ENCODE data around the gene RAPH1. TPM values are rescaled to one million over a fixed set of nuclear protein-coding genes. Genes with fewer than 3 reads are reported as not detected.

Gene RAPH1
- total and polyA plus RNA-seq, 2 experiments from 2014 or later: 5.0 to 36.2 TPM

DNA sequence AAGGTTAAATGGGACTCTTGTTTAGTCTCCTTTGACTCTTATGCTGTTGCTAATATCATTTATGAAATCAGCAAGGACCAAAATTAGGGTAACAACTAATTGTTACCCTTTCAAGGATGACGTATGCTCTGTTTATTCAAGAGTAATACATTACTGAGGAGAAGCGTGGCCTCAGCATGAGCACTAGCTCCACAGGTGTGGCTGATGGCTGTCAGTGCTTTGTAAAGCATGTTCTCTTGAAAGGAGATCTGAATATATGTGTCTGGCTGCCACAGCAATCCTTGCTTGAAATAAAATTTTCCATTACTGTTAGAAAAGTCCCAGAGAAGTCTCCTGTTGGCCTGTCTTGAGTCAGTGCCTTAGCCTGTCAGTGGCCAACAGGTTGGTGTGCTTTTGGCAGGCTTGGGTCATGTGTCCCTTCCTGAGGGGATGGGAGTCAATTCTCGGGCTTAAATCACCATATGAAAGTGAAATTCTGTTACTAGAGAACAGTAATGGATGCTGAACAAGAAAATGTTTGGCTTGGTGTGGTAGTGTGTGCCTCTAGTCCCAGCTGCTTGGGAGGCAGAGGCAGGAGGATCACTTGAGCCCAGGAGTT, 174.2 kb downstream of the RAPH1 start (continued):
- TF ChIP-seq, protein P1, sequence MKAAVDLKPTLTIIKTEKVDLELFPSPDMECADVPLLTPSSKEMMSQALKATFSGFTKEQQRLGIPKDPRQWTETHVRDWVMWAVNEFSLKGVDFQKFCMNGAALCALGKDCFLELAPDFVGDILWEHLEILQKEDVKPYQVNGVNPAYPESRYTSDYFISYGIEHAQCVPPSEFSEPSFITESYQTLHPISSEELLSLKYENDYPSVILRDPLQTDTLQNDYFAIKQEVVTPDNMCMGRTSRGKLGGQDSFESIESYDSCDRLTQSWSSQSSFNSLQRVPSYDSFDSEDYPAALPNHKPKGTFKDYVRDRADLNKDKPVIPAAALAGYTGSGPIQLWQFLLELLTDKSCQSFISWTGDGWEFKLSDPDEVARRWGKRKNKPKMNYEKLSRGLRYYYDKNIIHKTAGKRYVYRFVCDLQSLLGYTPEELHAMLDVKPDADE (IDR thresholded peaks at IDR 0.05): no peak

DNA sequence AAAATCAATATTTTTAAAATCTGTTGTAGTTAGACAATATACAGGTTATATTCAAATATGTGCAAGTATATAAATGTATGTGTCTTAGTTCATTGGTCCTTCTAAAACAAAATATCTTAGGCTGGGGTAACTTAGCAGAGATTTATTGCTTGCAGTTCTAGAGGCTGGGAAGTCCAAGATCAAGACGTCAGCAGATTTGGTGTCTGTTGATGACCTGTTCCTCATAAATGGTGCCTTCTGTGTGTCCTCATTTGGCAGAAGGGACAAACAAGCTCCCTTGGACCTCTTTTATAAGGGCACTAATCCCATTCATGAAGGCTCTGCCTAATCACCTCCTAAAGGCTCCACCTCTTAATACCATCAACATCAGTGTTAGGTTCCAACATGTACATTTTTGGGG, 175.7 kb downstream of the RAPH1 start:
- Mint-ChIP-seq H3K36me3 (ENCODE audit: low read depth) (peaks cover 28% of the 10 kb centered on the region), H3K4me3 (no peak overlapping the region), H3K27ac (no peak overlapping the region), H3K27me3 (ENCODE audit: insufficient read depth, low read depth, poor library complexity) (peaks cover 2% of the 10 kb centered on the region), H3K9me3 (peaks cover 7% of the 10 kb centered on the region; the same call in 1 of the 3 replicates), H3K4me1 (peaks cover 9% of the 10 kb centered on the region)
- Histone ChIP-seq H3K27me3 (ENCODE audit: insufficient read depth) (no peaks in the 10 kb centered on the region), H3K27ac (ENCODE audit: low read depth) (no peak overlapping the region), H4K20me1 (replicated peaks; ENCODE audit: insufficient read depth) (peaks cover 39% of the 10 kb centered on the region), H3K36me3 (ENCODE audit: insufficient read depth) (0 out of 2 replicates have a peak, but pooled peaks cover 3% of the 10 kb centered on the region), H3K9me2 (ENCODE audit: insufficient read depth) (no peaks in the 10 kb centered on the region), H3K79me2 (replicated peaks; ENCODE audit: insufficient read depth) (peaks cover 100% of the 10 kb centered on the region), H2AFZ (no peak overlapping the region), H3K4me3 (no peak overlapping the region), H3K4me1 (ENCODE audit: insufficient read depth) (no peaks in the 10 kb centered on the region; the same call in 1 of the 2 replicates), H3K4me2 (no peak overlapping the region), H3F3A (replicated peaks; ENCODE audit: low read depth) (no peaks in the 10 kb centered on the region)
- DNase-seq (ENCODE audit: low spot score) (no peak), ATAC-seq (no peak)
- TF ChIP-seq, protein P2, sequence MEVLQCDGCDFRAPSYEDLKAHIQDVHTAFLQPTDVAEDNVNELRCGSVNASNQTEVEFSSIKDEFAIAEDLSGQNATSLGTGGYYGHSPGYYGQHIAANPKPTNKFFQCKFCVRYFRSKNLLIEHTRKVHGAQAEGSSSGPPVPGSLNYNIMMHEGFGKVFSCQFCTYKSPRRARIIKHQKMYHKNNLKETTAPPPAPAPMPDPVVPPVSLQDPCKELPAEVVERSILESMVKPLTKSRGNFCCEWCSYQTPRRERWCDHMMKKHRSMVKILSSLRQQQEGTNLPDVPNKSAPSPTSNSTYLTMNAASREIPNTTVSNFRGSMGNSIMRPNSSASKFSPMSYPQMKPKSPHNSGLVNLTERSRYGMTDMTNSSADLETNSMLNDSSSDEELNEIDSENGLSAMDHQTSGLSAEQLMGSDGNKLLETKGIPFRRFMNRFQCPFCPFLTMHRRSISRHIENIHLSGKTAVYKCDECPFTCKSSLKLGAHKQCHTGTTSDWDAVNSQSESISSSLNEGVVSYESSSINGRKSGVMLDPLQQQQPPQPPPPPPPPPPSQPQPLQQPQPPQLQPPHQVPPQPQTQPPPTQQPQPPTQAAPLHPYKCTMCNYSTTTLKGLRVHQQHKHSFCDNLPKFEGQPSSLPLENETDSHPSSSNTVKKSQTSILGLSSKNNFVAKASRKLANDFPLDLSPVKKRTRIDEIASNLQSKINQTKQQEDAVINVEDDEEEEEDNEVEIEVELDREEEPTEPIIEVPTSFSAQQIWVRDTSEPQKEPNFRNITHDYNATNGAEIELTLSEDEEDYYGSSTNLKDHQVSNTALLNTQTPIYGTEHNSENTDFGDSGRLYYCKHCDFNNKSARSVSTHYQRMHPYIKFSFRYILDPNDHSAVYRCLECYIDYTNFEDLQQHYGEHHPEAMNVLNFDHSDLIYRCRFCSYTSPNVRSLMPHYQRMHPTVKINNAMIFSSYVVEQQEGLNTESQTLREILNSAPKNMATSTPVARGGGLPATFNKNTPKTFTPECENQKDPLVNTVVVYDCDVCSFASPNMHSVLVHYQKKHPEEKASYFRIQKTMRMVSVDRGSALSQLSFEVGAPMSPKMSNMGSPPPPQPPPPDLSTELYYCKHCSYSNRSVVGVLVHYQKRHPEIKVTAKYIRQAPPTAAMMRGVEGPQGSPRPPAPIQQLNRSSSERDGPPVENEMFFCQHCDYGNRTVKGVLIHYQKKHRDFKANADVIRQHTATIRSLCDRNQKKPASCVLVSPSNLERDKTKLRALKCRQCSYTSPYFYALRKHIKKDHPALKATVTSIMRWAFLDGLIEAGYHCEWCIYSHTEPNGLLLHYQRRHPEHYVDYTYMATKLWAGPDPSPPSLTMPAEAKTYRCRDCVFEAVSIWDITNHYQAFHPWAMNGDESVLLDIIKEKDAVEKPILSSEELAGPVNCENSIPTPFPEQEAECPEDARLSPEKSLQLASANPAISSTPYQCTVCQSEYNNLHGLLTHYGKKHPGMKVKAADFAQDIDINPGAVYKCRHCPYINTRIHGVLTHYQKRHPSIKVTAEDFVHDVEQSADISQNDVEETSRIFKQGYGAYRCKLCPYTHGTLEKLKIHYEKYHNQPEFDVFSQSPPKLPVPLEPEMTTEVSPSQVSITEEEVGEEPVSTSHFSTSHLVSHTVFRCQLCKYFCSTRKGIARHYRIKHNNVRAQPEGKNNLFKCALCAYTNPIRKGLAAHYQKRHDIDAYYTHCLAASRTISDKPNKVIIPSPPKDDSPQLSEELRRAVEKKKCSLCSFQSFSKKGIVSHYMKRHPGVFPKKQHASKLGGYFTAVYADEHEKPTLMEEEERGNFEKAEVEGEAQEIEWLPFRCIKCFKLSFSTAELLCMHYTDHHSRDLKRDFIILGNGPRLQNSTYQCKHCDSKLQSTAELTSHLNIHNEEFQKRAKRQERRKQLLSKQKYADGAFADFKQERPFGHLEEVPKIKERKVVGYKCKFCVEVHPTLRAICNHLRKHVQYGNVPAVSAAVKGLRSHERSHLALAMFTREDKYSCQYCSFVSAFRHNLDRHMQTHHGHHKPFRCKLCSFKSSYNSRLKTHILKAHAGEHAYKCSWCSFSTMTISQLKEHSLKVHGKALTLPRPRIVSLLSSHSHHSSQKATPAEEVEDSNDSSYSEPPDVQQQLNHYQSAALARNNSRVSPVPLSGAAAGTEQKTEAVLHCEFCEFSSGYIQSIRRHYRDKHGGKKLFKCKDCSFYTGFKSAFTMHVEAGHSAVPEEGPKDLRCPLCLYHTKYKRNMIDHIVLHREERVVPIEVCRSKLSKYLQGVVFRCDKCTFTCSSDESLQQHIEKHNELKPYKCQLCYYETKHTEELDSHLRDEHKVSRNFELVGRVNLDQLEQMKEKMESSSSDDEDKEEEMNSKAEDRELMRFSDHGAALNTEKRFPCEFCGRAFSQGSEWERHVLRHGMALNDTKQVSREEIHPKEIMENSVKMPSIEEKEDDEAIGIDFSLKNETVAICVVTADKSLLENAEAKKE (CRISPR knock-in tag; IDR thresholded peaks at IDR 0.05): no peak
- no peak for TF ChIP-seq STAT1 (IDR thresholded peaks at IDR 0.05; ENCODE audit: unreplicated experiment)

Data from GM23338 (cell line).